Loucy (cell line): Measurements from ENCODE around the gene CEP63.

Experiments used
- EZH2phosphoT487 ChIP-seq: fragments of 200-600 bp; IDR thresholded peaks from 2 replicates; pipeline ENCODE4 v1.6.1; 2018; ENCODE audit warnings: antibody characterized with exemption, mild to moderate bottlenecking, moderate library complexity, borderline replicate concordance
- TF ChIP-seq, protein P1 (sequence below): fragments of 200-600 bp; sonication (generic); conservative IDR thresholded peaks from 2 replicates; pipeline ENCODE4 v1.5.1; 2014; ENCODE audit warnings: mild to moderate bottlenecking, antibody characterized with exemption, low read length

DNA sequence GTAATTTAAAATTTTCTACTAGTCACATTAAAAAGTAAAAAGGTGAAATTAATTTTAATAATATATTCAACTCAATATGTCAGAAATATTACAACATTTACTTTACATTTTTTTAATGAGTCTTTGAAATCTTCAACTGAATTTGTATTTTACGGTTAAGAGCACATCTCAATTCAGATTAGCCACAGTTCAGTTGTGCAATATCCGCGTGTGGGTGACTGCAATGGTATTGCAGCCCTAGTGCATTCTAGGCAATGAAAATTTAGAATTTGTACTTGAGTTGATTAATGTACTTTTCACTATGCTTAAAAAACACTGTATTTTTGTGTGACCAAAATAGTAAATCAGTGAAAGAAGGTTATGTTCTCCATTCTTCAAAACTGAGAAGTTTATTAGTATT, 57.3 kb downstream of the CEP63 start:
- TF ChIP-seq, protein P1, sequence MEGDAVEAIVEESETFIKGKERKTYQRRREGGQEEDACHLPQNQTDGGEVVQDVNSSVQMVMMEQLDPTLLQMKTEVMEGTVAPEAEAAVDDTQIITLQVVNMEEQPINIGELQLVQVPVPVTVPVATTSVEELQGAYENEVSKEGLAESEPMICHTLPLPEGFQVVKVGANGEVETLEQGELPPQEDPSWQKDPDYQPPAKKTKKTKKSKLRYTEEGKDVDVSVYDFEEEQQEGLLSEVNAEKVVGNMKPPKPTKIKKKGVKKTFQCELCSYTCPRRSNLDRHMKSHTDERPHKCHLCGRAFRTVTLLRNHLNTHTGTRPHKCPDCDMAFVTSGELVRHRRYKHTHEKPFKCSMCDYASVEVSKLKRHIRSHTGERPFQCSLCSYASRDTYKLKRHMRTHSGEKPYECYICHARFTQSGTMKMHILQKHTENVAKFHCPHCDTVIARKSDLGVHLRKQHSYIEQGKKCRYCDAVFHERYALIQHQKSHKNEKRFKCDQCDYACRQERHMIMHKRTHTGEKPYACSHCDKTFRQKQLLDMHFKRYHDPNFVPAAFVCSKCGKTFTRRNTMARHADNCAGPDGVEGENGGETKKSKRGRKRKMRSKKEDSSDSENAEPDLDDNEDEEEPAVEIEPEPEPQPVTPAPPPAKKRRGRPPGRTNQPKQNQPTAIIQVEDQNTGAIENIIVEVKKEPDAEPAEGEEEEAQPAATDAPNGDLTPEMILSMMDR: no peak
- no peak for TF ChIP-seq EZH2phosphoT487
